Esophagus squamous epithelium (tissue), 5 donors: ENCODE data around the gene FOXO3. TPM values are rescaled to one million over a fixed set of nuclear protein-coding genes. Genes with fewer than 3 reads are reported as not detected.

ENCODE experiments used
- DNase-seq: peaks from one replicate; lab custom pipeline; 2025; lab: John Stamatoyannopoulos, UW
- H3K27ac ChIP-seq, 4 donors: fragments of 200-600 bp; sonication (generic); one replicate each; pipeline ENCODE4 v1.5.1; 2016 to 2019; ENCODE audit warnings: mild to moderate bottlenecking in 1 of 4
- H3K27me3 ChIP-seq, 4 donors: fragments of 200-600 bp; sonication (generic); 1 replicate in 3 of 4; 2 replicates in 1 of 4; pipeline versions ENCODE4 v1.5.1 to v1.6.0; 2017 to 2021; ENCODE audit warnings: antibody characterized with exemption in 1 of 4
- H3K36me3 ChIP-seq, 3 donors: fragments of 200-600 bp; sonication (generic); one replicate each; pipeline ENCODE4 v1.5.1; 2016 to 2019
- H3K4me1 ChIP-seq, 3 donors: fragments of 200-600 bp; sonication (generic); one replicate each; pipeline ENCODE4 v1.5.1; 2017 to 2019
- H3K4me3 ChIP-seq, 4 donors: fragments of 200-600 bp; sonication (generic); 1 replicate in 3 of 4; 2 replicates in 1 of 4; pipeline ENCODE4 v1.5.1; 2016 to 2019; ENCODE audit warnings: mild to moderate bottlenecking in 2 of 4, moderate library complexity in 1 of 4
- H3K9me3 ChIP-seq, 3 donors: fragments of 200-600 bp; sonication (generic); one replicate each; pipeline ENCODE4 v1.5.1; 2016 to 2019
- CTCF ChIP-seq, 6 experiments: fragments of 450-650 bp in 4 of 6; fragments of 200-600 bp in 2 of 6; sonication (generic) in 2 of 6; IDR thresholded peaks; one replicate each; pipeline ENCODE4 v1.5.1; 2016 to 2019; ENCODE audit warnings: antibody characterized with exemption in 6 of 6, mild to moderate bottlenecking in 4 of 6, moderate library complexity in 4 of 6
- POLR2A ChIP-seq, 4 donors: fragments of 450-650 bp; IDR thresholded peaks; one replicate each; pipeline ENCODE4 v1.6.1; 2017; ENCODE audit warnings: antibody characterized with exemption in 4 of 4, mild to moderate bottlenecking in 4 of 4, moderate library complexity in 3 of 4
- WGBS, 2 donors: methylation state at CpG; one replicate each; pipeline ENCODE4 v1.1.5; 2018; 5-methylcytosine and 5-hydroxymethylcytosine counted together
- intact Hi-C: fragments of 100-400 bp; cut with DNase I; formaldehyde crosslinking; loops from one replicate; pipeline ENCODE4 v1.15.0; 2022
- total RNA-seq, 4 donors: library from RNA; depleted of rRNA; stranded (reverse); fragments of >200 nt; gene quantifications; one replicate each; pipeline ENCODE4 v1.1.0, GENCODE V29; 2016
- donor health status: DM: yes; HTN: yes; CAD: no.

FOXO3 gene
- 10 to 100 TPM; 30.3 to 80.7 (median 34.3) TPM for total RNA-seq

GRCh38 chr6:108560463-108561308 lies at the start of gene FOXO3:
TSS of gene FOXO3 (plus strand) at chr6:108560917. CDS start at chr6:108561209, 292 bp downstream.
- Histone ChIP-seq H3K27me3 (no peaks in the 10 kb centered on the region), H3K4me3 (peak within 1 kb of the TSS; percentile 69 to 98 (median 80)), H3K9me3 (no peaks in the 10 kb centered on the region), H3K4me1 (peaks cover 19 to 60% (median 22%) of the 10 kb centered on the region in 3 donors), H3K27ac (peak within 1 kb of the TSS; percentile 95 to 100 (median 98)), H3K36me3 (no peaks in the 10 kb centered on the region)
- TF ChIP-seq CTCF (IDR thresholded peaks at IDR 0.05) (no peak), POLR2A (IDR thresholded peaks at IDR 0.05) (peak in 3 of 4 donors; percentile 52 to 92 (median 91))
- WGBS, 2 donors: 0% methylated on average over 7 of the region's 110 CpGs; no CpG with 5 or more reads in 1 of the 2 donors
- intact Hi-C loops: loop anchor here (10.0 kb wide), 1 partner anchor 94 kb away; no protein-coding TSS in a partner anchor
- DNase-seq: peak; percentile 36

- Histone ChIP-seq H3K36me3 (peaks cover 0 to 29% (median 0%) of the 10 kb centered on the region in 3 donors), H3K4me1 (no peaks in the 10 kb centered on the region), H3K4me3 (no peak overlapping the region), H3K9me3 (no peaks in the 10 kb centered on the region), H3K27me3 (no peaks in the 10 kb centered on the region), H3K27ac (no peak overlapping the region)
- WGBS, 2 donors: 81 to 83% methylated on average over 5 of the region's 5 CpGs
- intact Hi-C loops: no loop called here
- TF ChIP-seq POLR2A (IDR thresholded peaks at IDR 0.05) (no peak), CTCF (IDR thresholded peaks at IDR 0.05) (peak in 3 of 6 experiments; percentile 12 to 44 (median 23))
- no peak for DNase-seq
These were observed 41.8 kb upstream of the FOXO3 start for GRCh38 chr6:108518714-108519576.

- H3K36me3 ChIP-seq: peaks cover 0 to 29% (median 0%) of the 10 kb centered on the region in 3 donors
- no peak overlapping the region for H3K4me3 ChIP-seq
- WGBS, 2 donors: 80 to 100% methylated on average over 1 of the region's 1 CpG
- H3K4me1 ChIP-seq: no peaks in the 10 kb centered on the region
- intact Hi-C loops: loop anchor here (10.0 kb wide), 1 partner anchor 547 kb away; no protein-coding TSS in a partner anchor
- H3K27ac ChIP-seq: no peak overlapping the region
- no peaks in the 10 kb centered on the region for H3K27me3 ChIP-seq
- DNase-seq: no peak
- TF ChIP-seq POLR2A (IDR thresholded peaks at IDR 0.05): no peak
- no peak for TF ChIP-seq CTCF (IDR thresholded peaks at IDR 0.05)
- no peaks in the 10 kb centered on the region for H3K9me3 ChIP-seq
These were observed 39.1 kb upstream of the FOXO3 start for GRCh38 chr6:108521616-108522107.

- Histone ChIP-seq H3K27me3 (no peaks in the 10 kb centered on the region), H3K27ac (no peak overlapping the region), H3K36me3 (peaks cover 0 to 29% (median 0%) of the 10 kb centered on the region in 3 donors), H3K4me3 (no peak overlapping the region), H3K4me1 (no peaks in the 10 kb centered on the region), H3K9me3 (no peaks in the 10 kb centered on the region)
- DNase-seq: no peak
- TF ChIP-seq POLR2A (IDR thresholded peaks at IDR 0.05): no peak
- TF ChIP-seq CTCF (IDR thresholded peaks at IDR 0.05): no peak
- intact Hi-C loops: loop anchor here (10.0 kb wide), 1 partner anchor 549 kb away; no protein-coding TSS in a partner anchor
- WGBS, 2 donors: 81 to 92% methylated on average over 2 of the region's 2 CpGs
These were observed 37.0 kb upstream of the FOXO3 start for GRCh38 chr6:108523697-108524096.
